Astrocyte (in vitro differentiated cells and primary cell): ENCODE measurements around the gene LPGAT1. TPM values are rescaled to one million over a fixed set of nuclear protein-coding genes. Genes with fewer than 3 reads are reported as not detected.
A peak's percentile ranks its signal among the peaks of the same experiment; 100 is the strongest.

ENCODE experiments used
- DNase-seq: peaks from one replicate; pipeline ENCODE4 v3.0.0-alpha.2; 2010; ENCODE audit warnings: low read depth
- FAIRE-seq: peaks from 2 replicates; lab custom pipeline; 2011; peaks lifted over from hg19 to GRCh38; lab: Jason Lieb, UNC
- H2AFZ ChIP-seq: 2 replicates; pipeline ENCODE4 v1.6.0; 2012; ENCODE audit warnings: low read depth, low read length, inconsistent platforms
- H3K27ac ChIP-seq: 2 replicates; pipeline ENCODE4 v1.5.1; 2011; ENCODE audit warnings: low read depth, low read length, inconsistent platforms
- H3K27me3 ChIP-seq: 2 replicates; pipeline ENCODE4 v1.6.0; 2011; ENCODE audit warnings: low read length, inconsistent platforms; ENCODE audit not compliant: insufficient read depth
- H3K36me3 ChIP-seq: 2 replicates; pipeline ENCODE4 v1.5.1; 2011; ENCODE audit warnings: low read length, inconsistent platforms; ENCODE audit not compliant: insufficient read depth
- H3K4me1 ChIP-seq: 2 replicates; pipeline ENCODE4 v1.5.1; 2011; ENCODE audit warnings: low read length, inconsistent platforms; ENCODE audit not compliant: insufficient read depth
- H3K4me2 ChIP-seq: 2 replicates; pipeline ENCODE4 v1.6.0; 2012; ENCODE audit warnings: low read length, inconsistent platforms
- H3K4me3 ChIP-seq: 2 replicates; pipeline ENCODE4 v1.5.1; 2011; ENCODE audit warnings: low read depth, mild to moderate bottlenecking, low read length, inconsistent platforms; ENCODE audit not compliant: insufficient read depth
- H3K79me2 ChIP-seq: 2 replicates; pipeline ENCODE4 v1.6.0; 2012; ENCODE audit warnings: mild to moderate bottlenecking, low read length, inconsistent platforms; ENCODE audit not compliant: insufficient read depth
- H3K9ac ChIP-seq: 2 replicates; pipeline ENCODE4 v1.6.0; 2012; ENCODE audit warnings: mild to moderate bottlenecking, low read length, inconsistent platforms
- H3K9me3 ChIP-seq: 2 replicates; pipeline ENCODE4 v1.5.1; 2012; ENCODE audit warnings: low read depth, mild to moderate bottlenecking, low read length, inconsistent platforms; ENCODE audit not compliant: insufficient read depth
- H4K20me1 ChIP-seq: 2 replicates; pipeline ENCODE4 v1.6.0; 2012; ENCODE audit warnings: low read length, inconsistent platforms; ENCODE audit not compliant: insufficient read depth
- H3K27ac Mint-ChIP-seq: one replicate; pipeline ENCODE4 v1.8.0; 2021; ENCODE audit warnings: mild to moderate bottlenecking, mixed read lengths; ENCODE audit not compliant: unreplicated experiment
- H3K27me3 Mint-ChIP-seq: one replicate; pipeline ENCODE4 v1.8.0; 2021; ENCODE audit warnings: low read depth, mixed read lengths; ENCODE audit not compliant: unreplicated experiment
- H3K36me3 Mint-ChIP-seq: one replicate; pipeline ENCODE4 v1.8.0; 2021; ENCODE audit warnings: low read depth, mixed read lengths; ENCODE audit not compliant: unreplicated experiment
- H3K4me1 Mint-ChIP-seq: one replicate; pipeline ENCODE4 v1.8.0; 2021; ENCODE audit warnings: low read depth, mixed read lengths; ENCODE audit not compliant: unreplicated experiment
- H3K4me3 Mint-ChIP-seq: one replicate; pipeline ENCODE4 v1.8.0; 2021; ENCODE audit warnings: mild to moderate bottlenecking, moderate library complexity, mixed read lengths; ENCODE audit not compliant: unreplicated experiment
- H3K9me3 Mint-ChIP-seq: one replicate; pipeline ENCODE4 v1.8.0; 2021; ENCODE audit warnings: mild to moderate bottlenecking, mixed read lengths; ENCODE audit not compliant: unreplicated experiment
- EZH2 ChIP-seq: IDR thresholded peaks from 2 replicates; pipeline ENCODE4 v1.6.1; 2012; ENCODE audit warnings: mild to moderate bottlenecking, low read length, inconsistent platforms; ENCODE audit not compliant: insufficient read depth
- total RNA-seq: library from RNA; stranded (reverse); gene quantifications from 2 replicates; pipeline ENCODE4 v1.2.1, GENCODE V29; 2021
- TF ChIP-seq, protein P1 (sequence below): IDR thresholded peaks from 2 replicates; pipeline ENCODE4 v1.5.1; 2011; ENCODE audit warnings: low read depth, mild to moderate bottlenecking, inconsistent platforms, low read length, moderate library complexity; ENCODE audit not compliant: insufficient read depth

LPGAT1 gene
- total RNA-seq, 1 donor from 2014 or later: 36.7 TPM

DNA sequence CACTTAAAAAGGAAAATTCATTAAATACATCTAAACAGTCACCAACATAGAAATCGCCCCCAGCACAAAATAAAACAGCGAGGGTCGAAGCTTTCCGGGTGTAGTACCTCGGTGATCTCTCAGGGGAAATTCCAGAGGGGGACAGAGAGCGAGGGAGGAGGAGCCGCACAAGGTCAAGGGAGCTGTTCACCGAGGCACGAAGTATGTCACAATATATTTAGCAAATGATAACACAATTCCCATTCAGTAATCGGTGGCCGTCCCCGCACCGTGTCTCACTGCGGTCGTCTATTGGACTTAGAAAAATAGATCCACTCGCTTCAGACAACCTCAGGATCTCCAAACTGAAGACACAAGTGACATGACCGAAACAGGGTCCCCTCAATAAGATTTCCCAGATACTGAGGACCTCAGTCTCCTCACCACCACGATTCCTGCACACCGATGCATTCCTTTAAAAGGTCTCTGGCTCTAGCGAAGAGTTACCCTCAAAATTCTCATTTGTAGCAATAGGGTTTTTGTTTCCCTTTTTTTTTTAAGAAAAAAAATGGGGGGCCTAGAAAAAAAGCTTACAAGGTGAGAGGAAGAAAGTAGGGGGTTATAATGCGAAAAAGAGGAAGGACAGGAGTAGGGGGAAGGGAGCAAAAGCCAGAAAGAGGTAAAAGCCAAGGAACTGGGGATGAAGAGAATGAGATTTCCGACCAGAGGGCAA lies 1.1 kb downstream of the LPGAT1 start:
- H3K4me1 Mint-ChIP-seq: peaks cover 20% of the 10 kb centered on the region
- Histone ChIP-seq H3K27ac (no peak overlapping the region), H3K36me3 (no peaks in the 10 kb centered on the region), H3K27me3 (no peaks in the 10 kb centered on the region), H2AFZ (peak overlapping the region; percentile 77), H3K4me1 (no peaks in the 10 kb centered on the region), H3K4me3 (peak overlapping the region; percentile 70), H3K9ac (peak overlapping the region; percentile 85), H3K79me2 (peaks cover 11% of the 10 kb centered on the region), H3K9me3 (no peaks in the 10 kb centered on the region), H3K4me2 (peak overlapping the region; percentile 85), H4K20me1 (peaks cover 11% of the 10 kb centered on the region)
- FAIRE-seq: peak; percentile 55
- no peaks in the 10 kb centered on the region for H3K9me3 Mint-ChIP-seq
- H3K4me3 Mint-ChIP-seq: peak overlapping the region; percentile 86
- DNase-seq: peak; percentile 10
- H3K27me3 Mint-ChIP-seq: peaks cover 4% of the 10 kb centered on the region
- H3K36me3 Mint-ChIP-seq: peaks cover 3% of the 10 kb centered on the region
- TF ChIP-seq, protein P1, sequence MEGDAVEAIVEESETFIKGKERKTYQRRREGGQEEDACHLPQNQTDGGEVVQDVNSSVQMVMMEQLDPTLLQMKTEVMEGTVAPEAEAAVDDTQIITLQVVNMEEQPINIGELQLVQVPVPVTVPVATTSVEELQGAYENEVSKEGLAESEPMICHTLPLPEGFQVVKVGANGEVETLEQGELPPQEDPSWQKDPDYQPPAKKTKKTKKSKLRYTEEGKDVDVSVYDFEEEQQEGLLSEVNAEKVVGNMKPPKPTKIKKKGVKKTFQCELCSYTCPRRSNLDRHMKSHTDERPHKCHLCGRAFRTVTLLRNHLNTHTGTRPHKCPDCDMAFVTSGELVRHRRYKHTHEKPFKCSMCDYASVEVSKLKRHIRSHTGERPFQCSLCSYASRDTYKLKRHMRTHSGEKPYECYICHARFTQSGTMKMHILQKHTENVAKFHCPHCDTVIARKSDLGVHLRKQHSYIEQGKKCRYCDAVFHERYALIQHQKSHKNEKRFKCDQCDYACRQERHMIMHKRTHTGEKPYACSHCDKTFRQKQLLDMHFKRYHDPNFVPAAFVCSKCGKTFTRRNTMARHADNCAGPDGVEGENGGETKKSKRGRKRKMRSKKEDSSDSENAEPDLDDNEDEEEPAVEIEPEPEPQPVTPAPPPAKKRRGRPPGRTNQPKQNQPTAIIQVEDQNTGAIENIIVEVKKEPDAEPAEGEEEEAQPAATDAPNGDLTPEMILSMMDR: peak; percentile 7
- TF ChIP-seq EZH2: no peak
- peak overlapping the region; percentile 66 for H3K27ac Mint-ChIP-seq

DNA sequence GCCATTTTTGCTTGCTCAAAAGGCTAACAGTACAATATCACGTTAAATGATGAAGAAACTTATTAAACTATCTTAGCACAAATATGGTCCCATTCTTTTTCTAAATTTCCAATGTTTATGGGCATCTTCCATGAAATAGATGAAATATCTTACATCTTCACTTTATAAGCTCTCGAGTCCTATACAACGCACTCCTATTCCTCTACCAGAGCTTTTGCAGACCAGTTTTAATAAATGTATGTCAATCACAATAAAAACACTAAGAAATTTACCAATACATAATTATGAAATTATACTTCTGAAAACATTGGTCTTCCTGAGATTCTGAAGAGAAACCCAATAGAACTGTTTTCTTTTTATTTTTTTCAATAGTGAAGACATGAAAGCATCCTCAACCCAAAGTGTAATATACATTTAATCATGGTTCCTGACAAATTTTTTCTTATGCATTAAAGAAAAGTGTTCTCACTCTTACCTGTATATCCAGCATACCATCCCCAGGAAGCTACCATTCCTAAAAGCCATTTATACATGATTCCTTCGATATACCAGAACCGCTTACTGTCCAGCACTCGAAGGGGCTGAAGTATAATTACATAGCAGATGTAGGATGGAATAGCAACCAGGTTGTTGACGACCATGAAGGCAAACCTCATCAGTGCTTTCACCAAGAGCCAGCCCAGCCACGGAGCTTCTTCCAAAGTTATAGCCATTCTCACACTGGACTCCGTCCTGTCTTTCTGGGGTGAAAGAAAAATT lies 1.8 kb downstream of the LPGAT1 start:
- H3K9me3 ChIP-seq: no peaks in the 10 kb centered on the region
- H3K36me3 Mint-ChIP-seq: peaks cover 3% of the 10 kb centered on the region
- DNase-seq (peak; percentile 17), FAIRE-seq (no peak)
- H4K20me1 ChIP-seq: peaks cover 11% of the 10 kb centered on the region
- H2AFZ ChIP-seq: peak overlapping the region; percentile 46
- H3K9me3 Mint-ChIP-seq: no peaks in the 10 kb centered on the region
- peak overlapping the region; percentile 85 for H3K9ac ChIP-seq
- H3K27me3 Mint-ChIP-seq: peaks cover 4% of the 10 kb centered on the region
- H3K4me3 ChIP-seq: peak overlapping the region; percentile 70
- peak overlapping the region; percentile 86 for H3K4me3 Mint-ChIP-seq
- peak overlapping the region; percentile 66 for H3K27ac Mint-ChIP-seq
- H3K36me3 ChIP-seq: no peaks in the 10 kb centered on the region
- peak overlapping the region; percentile 85 for H3K4me2 ChIP-seq
- peaks cover 17% of the 10 kb centered on the region for H3K79me2 ChIP-seq
- H3K27me3 ChIP-seq: no peaks in the 10 kb centered on the region
- TF ChIP-seq, protein P1: no peak
- no peak for TF ChIP-seq EZH2
- no peaks in the 10 kb centered on the region for H3K4me1 ChIP-seq
- no peak overlapping the region for H3K27ac ChIP-seq
- H3K4me1 Mint-ChIP-seq: peaks cover 20% of the 10 kb centered on the region
